LNCAP (cell line): ENCODE results near the gene UBL4A.

Experiments
- TF ChIP-seq, protein P1 (sequence below): fragments of 450-650 bp; IDR thresholded peaks from 2 replicates; pipeline ENCODE4 v1.5.1; 2017; ENCODE audit warnings: mild to moderate bottlenecking

Gene UBL4A

DNA sequence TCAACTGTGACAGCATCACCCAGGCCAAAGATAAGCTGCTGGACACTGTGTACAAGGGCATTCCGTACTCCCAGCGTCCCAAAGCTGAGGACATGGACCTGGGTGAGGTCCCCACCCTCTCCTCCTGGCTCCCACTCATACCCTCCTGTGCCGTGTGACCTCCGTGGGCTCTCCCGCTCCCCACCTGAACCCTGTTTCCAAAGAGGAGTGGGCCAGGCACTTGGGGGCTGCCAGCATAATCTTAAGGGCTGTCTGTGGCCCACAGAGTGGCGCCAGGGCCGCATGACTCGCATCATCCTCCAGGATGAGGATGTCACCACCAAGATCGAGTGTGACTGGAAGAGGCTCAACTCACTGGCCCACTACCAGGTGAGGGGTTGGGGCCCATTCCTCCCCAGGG is 17.3 kb downstream of the UBL4A start:
- TF ChIP-seq, protein P1, sequence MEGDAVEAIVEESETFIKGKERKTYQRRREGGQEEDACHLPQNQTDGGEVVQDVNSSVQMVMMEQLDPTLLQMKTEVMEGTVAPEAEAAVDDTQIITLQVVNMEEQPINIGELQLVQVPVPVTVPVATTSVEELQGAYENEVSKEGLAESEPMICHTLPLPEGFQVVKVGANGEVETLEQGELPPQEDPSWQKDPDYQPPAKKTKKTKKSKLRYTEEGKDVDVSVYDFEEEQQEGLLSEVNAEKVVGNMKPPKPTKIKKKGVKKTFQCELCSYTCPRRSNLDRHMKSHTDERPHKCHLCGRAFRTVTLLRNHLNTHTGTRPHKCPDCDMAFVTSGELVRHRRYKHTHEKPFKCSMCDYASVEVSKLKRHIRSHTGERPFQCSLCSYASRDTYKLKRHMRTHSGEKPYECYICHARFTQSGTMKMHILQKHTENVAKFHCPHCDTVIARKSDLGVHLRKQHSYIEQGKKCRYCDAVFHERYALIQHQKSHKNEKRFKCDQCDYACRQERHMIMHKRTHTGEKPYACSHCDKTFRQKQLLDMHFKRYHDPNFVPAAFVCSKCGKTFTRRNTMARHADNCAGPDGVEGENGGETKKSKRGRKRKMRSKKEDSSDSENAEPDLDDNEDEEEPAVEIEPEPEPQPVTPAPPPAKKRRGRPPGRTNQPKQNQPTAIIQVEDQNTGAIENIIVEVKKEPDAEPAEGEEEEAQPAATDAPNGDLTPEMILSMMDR, result no peak

- TF ChIP-seq, protein P1, result no peak
These were observed 18.2 kb downstream of the UBL4A start for GRCh38 chrX:154468217-154468616.

- TF ChIP-seq, protein P1, result no peak
These were observed 18.9 kb downstream of the UBL4A start for GRCh38 chrX:154467556-154467955.

- TF ChIP-seq, protein P1, result no peak
These were observed 19.5 kb downstream of the UBL4A start for GRCh38 chrX:154466907-154467306.

- TF ChIP-seq, protein P1, result no peak
These were observed 20.4 kb downstream of the UBL4A start for GRCh38 chrX:154466036-154466435.

GRCh38 chrX:154465601-154466000 is 20.8 kb downstream of the UBL4A start:
- TF ChIP-seq, protein P1, result no peak

GRCh38 chrX:154464806-154465365 is 21.5 kb downstream of the UBL4A start:
- TF ChIP-seq, protein P1, result no peak

DNA sequence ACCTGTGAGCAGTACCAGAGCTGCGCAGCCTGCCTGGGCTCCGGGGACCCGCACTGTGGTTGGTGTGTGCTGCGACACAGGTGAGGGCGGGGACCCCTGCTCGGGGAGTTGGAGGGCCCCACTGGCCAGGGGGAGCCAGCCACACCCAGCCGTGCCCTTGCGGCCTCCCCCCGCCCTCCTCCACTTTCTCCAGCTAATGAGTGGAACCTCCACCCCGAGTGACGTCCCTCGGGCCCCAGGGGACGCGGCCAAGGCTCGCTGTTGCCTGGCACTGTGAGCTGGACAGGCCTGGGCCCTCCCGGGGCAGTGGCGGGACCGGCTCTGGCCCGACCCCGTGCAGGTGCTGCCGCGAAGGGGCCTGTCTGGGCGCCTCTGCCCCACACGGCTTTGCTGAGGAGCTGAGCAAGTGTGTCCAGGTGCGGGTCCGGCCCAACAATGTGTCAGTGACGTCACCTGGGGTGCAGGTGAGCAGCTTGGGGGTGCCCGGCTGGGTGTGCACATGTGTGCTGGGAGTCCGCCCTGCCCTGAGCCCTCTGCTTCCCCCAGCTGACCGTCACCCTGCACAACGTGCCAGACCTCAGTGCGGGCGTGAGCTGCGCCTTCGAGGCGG is 22.7 kb downstream of the UBL4A start:
- TF ChIP-seq, protein P1, result no peak
